ENCODE measurements around the gene BCAS4. TPM values are rescaled to one million over a fixed set of nuclear protein-coding genes. Genes with fewer than 3 reads are reported as not detected.

BCAS4 gene
- total RNA-seq (10 to 100 TPM in 1 of 2 donors, 1 to 10 TPM in 1; 7.6 to 10.8 TPM), polyA plus RNA-seq (ENCODE audit: insufficient read depth, low read depth, low replicate concordance) (5.8 TPM)
- long read RNA-seq, donor 1, result 0 reads
- long read RNA-seq, donor 2, full-length matches to known transcripts, result 3 of 3 reads
- long read RNA-seq, donor 2, partial matches to known transcripts, result 0 of 3 reads
- long read RNA-seq, donor 2, other reads (novel, unspliced or antisense), result 0 of 3 reads

GRCh38 chr20:50794846-50795634, at the start of gene BCAS4:
TSS of gene BCAS4 (plus strand) at chr20:50795061. CDS start at chr20:50795084, 23 bp downstream.
- no peaks in the 10 kb centered on the region for H3K36me3 ChIP-seq (ENCODE audit: low read depth, missing control alignments)
- TF ChIP-seq POLR2A (IDR thresholded peaks at IDR 0.05) (no peak), CTCF (IDR thresholded peaks at IDR 0.05) (peak; percentile 82 to 99 (median 96))
- peaks cover 19% of the 10 kb centered on the region for H3K4me1 ChIP-seq
- intact Hi-C loops (cut with DNase I; ENCODE audit: low total_unique reads), result loop anchor here (10.0 kb wide), 1 partner anchor 130 kb away; no protein-coding TSS in a partner anchor
- no peaks in the 10 kb centered on the region for H3K27me3 ChIP-seq
- H3K9me3 ChIP-seq, result no peaks in the 10 kb centered on the region
- 0 to 1% methylated on average over 4 to 55 of the region's 92 CpGs for WGBS, 2 donors
- H3K4me3 ChIP-seq, result peak within 1 kb of the TSS; percentile 74 to 86
- peak within 1 kb of the TSS; percentile 65 to 68 for H3K27ac ChIP-seq
- peak; percentile 79 for DNase-seq

- no peaks in the 10 kb centered on the region for H3K27me3 ChIP-seq
- intact Hi-C loops (cut with DNase I; ENCODE audit: low total_unique reads), result no loop called here
- H3K36me3 ChIP-seq (ENCODE audit: low read depth, missing control alignments), result no peaks in the 10 kb centered on the region
- H3K4me1 ChIP-seq, result peaks cover 9% of the 10 kb centered on the region
- no peaks in the 10 kb centered on the region for H3K9me3 ChIP-seq
- WGBS, 2 donors, result 75 to 77% methylated on average over 2 of the region's 2 CpGs
- TF ChIP-seq CTCF (IDR thresholded peaks at IDR 0.05) (no peak), POLR2A (IDR thresholded peaks at IDR 0.05) (no peak)
- DNase-seq, result peak; percentile 11
- H3K4me3 ChIP-seq, result no peak overlapping the region
- H3K27ac ChIP-seq, result peak overlapping the region in 1 of 2 donors; percentile 86
Observed at GRCh38 chr20:50745634-50746137, 49.2 kb upstream of the BCAS4 start.

GRCh38 chr20:50746138-50746940, 48.5 kb upstream of the BCAS4 start:
- Histone ChIP-seq H3K4me1 (peaks cover 9% of the 10 kb centered on the region), H3K9me3 (no peaks in the 10 kb centered on the region), H3K4me3 (no peak overlapping the region), H3K27me3 (no peaks in the 10 kb centered on the region), H3K27ac (peak overlapping the region in 1 of 2 donors; percentile 86), H3K36me3 (ENCODE audit: low read depth, missing control alignments) (no peaks in the 10 kb centered on the region)
- 53 to 68% methylated on average over 3 of the region's 3 CpGs for WGBS, 2 donors
- TF ChIP-seq POLR2A (IDR thresholded peaks at IDR 0.05) (no peak), CTCF (IDR thresholded peaks at IDR 0.05) (no peak)
- peak; percentile 34 for DNase-seq
- intact Hi-C loops (cut with DNase I; ENCODE audit: low total_unique reads), result no loop called here

- H3K36me3 ChIP-seq (ENCODE audit: low read depth, missing control alignments), result no peaks in the 10 kb centered on the region
- H3K4me1 ChIP-seq, result peaks cover 9% of the 10 kb centered on the region
- DNase-seq, result no peak
- H3K27me3 ChIP-seq, result no peaks in the 10 kb centered on the region
- no peak overlapping the region for H3K4me3 ChIP-seq
- H3K9me3 ChIP-seq, result no peaks in the 10 kb centered on the region
- TF ChIP-seq POLR2A (IDR thresholded peaks at IDR 0.05) (no peak), CTCF (IDR thresholded peaks at IDR 0.05) (no peak)
- WGBS, 2 donors, result 86 to 88% methylated on average over 2 of the region's 2 CpGs
- H3K27ac ChIP-seq, result no peak overlapping the region
- intact Hi-C loops (cut with DNase I; ENCODE audit: low total_unique reads), result no loop called here
Observed at GRCh38 chr20:50747275-50747674, 47.6 kb upstream of the BCAS4 start.
